NCI-H187 (cell line): ENCODE data around the gene RPS3.
A peak's percentile ranks its signal among the peaks of the same experiment; 100 is the strongest.
"Not testable (repeated sequence)": the region's sequence is repeated elsewhere in the genome, so short reads cannot be mapped to it uniquely, and the experiment has no call there.

ENCODE experiments used
- DNase-seq, 2 experiments: peaks; one replicate each; lab custom pipeline; 2025; lab: John Stamatoyannopoulos, UW

Gene RPS3

GRCh38 chr11:75380245-75380644 is 19.1 kb upstream of the RPS3 start:
- no peak for DNase-seq

GRCh38 chr11:75380716-75381420 is 18.4 kb upstream of the RPS3 start:
- no peak for DNase-seq

- no peak for DNase-seq
These were observed 16.1 kb upstream of the RPS3 start for GRCh38 chr11:75383246-75383645.

- peak; percentile 35 to 41 for DNase-seq
These were observed 14.8 kb upstream of the RPS3 start for GRCh38 chr11:75384438-75385080.

- no peak for DNase-seq
These were observed 12.2 kb upstream of the RPS3 start for GRCh38 chr11:75386942-75387630.

GRCh38 chr11:75387736-75388294 is 11.5 kb upstream of the RPS3 start:
- no peak for DNase-seq

- peak; percentile 58 to 82 for DNase-seq
These were observed 10.7 kb upstream of the RPS3 start for GRCh38 chr11:75388386-75389275.

- DNase-seq, result no peak
These were observed 10.1 kb upstream of the RPS3 start for GRCh38 chr11:75389276-75389605.

- no peak for DNase-seq
These were observed 9.4 kb upstream of the RPS3 start for GRCh38 chr11:75389925-75390324.

GRCh38 chr11:75394085-75394840 is 5.1 kb upstream of the RPS3 start:
- DNase-seq, result no peak

- DNase-seq, result no peak
These were observed 412 bp upstream of the RPS3 start for GRCh38 chr11:75398906-75399305.

- no peak for DNase-seq
These were observed 988 bp downstream of the RPS3 start for GRCh38 chr11:75400146-75400865.

- no peak for DNase-seq
These were observed 2.9 kb downstream of the RPS3 start for GRCh38 chr11:75402002-75402773.

- no peak for DNase-seq
These were observed 3.7 kb downstream of the RPS3 start for GRCh38 chr11:75403037-75403436.

- no peak for DNase-seq
These were observed 4.8 kb downstream of the RPS3 start for GRCh38 chr11:75403983-75404658.

- DNase-seq, result no peak
These were observed 7.0 kb downstream of the RPS3 start for GRCh38 chr11:75406338-75406777.

GRCh38 chr11:75408957-75409219 is 9.6 kb downstream of the RPS3 start:
- no peak for DNase-seq

- not testable (repeated sequence) for DNase-seq
These were observed 10.7 kb downstream of the RPS3 start for GRCh38 chr11:75409971-75410370.

- DNase-seq, result not testable (repeated sequence)
These were observed 13.8 kb downstream of the RPS3 start for GRCh38 chr11:75413146-75413545.
